Measurements from ENCODE around the gene IGF2BP3. TPM values are rescaled to one million over a fixed set of nuclear protein-coding genes. Genes with fewer than 3 reads are reported as not detected.

Gene IGF2BP3
- total RNA-seq, 3 donors from 2014 or later, result 0.59 to 3.5 TPM; not detected in 1

DNA sequence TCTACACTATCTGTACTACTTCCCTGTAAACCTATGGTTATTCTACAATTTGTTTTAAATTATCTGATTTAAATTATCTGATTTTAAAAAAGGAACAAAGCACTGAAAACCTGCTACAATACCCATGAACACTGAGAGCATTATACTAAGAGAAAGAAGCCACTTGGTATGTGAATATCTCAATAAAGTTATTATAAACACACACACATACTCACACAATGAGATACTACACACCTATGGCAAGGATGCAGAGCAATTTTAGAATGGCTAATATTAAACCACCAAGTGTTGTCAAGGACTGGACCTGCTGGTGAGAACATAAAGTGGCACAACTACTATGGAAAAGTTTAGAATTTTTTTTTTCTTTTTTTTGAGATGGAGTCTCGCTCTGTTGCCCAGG, 82.7 kb downstream of the IGF2BP3 start:
- TF ChIP-seq POLR2A (IDR thresholded peaks at IDR 0.05), result no peak
- no peak for TF ChIP-seq POLR2AphosphoS5 (IDR thresholded peaks at IDR 0.05)
- TF ChIP-seq, protein P1, sequence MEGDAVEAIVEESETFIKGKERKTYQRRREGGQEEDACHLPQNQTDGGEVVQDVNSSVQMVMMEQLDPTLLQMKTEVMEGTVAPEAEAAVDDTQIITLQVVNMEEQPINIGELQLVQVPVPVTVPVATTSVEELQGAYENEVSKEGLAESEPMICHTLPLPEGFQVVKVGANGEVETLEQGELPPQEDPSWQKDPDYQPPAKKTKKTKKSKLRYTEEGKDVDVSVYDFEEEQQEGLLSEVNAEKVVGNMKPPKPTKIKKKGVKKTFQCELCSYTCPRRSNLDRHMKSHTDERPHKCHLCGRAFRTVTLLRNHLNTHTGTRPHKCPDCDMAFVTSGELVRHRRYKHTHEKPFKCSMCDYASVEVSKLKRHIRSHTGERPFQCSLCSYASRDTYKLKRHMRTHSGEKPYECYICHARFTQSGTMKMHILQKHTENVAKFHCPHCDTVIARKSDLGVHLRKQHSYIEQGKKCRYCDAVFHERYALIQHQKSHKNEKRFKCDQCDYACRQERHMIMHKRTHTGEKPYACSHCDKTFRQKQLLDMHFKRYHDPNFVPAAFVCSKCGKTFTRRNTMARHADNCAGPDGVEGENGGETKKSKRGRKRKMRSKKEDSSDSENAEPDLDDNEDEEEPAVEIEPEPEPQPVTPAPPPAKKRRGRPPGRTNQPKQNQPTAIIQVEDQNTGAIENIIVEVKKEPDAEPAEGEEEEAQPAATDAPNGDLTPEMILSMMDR (IDR thresholded peaks at IDR 0.05), result no peak
- Histone ChIP-seq H3K4me1 (no peaks in the 10 kb centered on the region), H3K4me3 (no peak overlapping the region), H3K9me3 (no peaks in the 10 kb centered on the region), H3K27me3 (no peaks in the 10 kb centered on the region), H3K27ac (no peak overlapping the region), H3K36me3 (no peaks in the 10 kb centered on the region)
- intact Hi-C loops (cut with DNase I; ENCODE audit: low total_unique reads), result loop anchor here (5.0 kb wide), 1 partner anchor 480 kb away; no protein-coding TSS in a partner anchor
- no peak for DNase-seq (ENCODE audit: low spot score in 2 of 2)

DNA sequence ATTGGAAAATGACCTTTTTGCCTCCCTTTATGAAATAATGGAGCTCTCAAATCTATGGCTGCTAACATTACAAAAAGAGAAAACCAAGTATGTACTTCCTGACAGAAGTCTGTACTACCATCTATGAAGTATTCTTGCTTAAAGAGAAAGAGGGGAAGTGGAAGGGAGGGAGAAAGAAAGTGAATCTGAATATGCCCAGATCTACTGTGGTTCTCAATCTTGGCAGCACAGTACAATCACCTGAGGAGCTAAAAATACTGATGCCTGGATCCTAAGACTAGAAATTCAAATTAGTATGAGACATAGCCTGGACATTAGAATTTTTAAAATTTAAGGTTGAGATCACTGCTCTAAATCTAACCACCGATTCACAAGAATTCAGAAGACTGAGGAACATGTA, 85.2 kb downstream of the IGF2BP3 start:
- no peak for DNase-seq (ENCODE audit: low spot score in 2 of 2)
- Histone ChIP-seq H3K36me3 (no peaks in the 10 kb centered on the region), H3K4me3 (no peak overlapping the region), H3K9me3 (no peaks in the 10 kb centered on the region), H3K27me3 (peaks cover 0 to 8% of the 10 kb centered on the region in 2 donors), H3K4me1 (no peaks in the 10 kb centered on the region), H3K27ac (no peak overlapping the region)
- TF ChIP-seq POLR2A (IDR thresholded peaks at IDR 0.05) (no peak), POLR2AphosphoS5 (IDR thresholded peaks at IDR 0.05) (no peak)
- TF ChIP-seq, protein P1 (IDR thresholded peaks at IDR 0.05), result no peak
- intact Hi-C loops (cut with DNase I; ENCODE audit: low total_unique reads), result loop anchor here (5.0 kb wide), 1 partner anchor 478 kb away; no protein-coding TSS in a partner anchor

DNA sequence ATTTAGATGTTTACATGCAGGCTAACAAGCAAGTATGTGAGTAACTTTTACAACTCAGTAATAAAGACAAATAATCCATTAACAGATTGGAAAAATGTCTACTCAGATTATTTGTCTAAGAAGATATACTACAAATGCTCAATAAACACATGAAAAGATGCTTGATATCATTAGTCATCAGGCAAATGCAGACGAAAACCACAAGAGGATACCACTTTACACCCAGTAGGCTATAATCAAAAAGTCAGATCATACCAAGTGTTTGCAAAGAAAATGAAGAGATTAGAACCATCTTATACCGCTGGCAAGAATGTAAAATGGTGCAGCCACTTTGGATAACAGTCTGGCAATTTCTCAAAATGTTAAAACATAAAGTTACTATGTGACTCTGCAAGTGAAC, 87.1 kb downstream of the IGF2BP3 start:
- TF ChIP-seq POLR2AphosphoS5 (IDR thresholded peaks at IDR 0.05), result no peak
- TF ChIP-seq, protein P1 (IDR thresholded peaks at IDR 0.05), result no peak
- TF ChIP-seq POLR2A (IDR thresholded peaks at IDR 0.05), result no peak
- DNase-seq (ENCODE audit: low spot score in 2 of 2), result no peak
- intact Hi-C loops (cut with DNase I; ENCODE audit: low total_unique reads), result no loop called here
- Histone ChIP-seq H3K27ac (no peak overlapping the region), H3K9me3 (no peaks in the 10 kb centered on the region), H3K36me3 (no peaks in the 10 kb centered on the region), H3K4me3 (no peak overlapping the region), H3K4me1 (no peaks in the 10 kb centered on the region), H3K27me3 (peaks cover 0 to 16% of the 10 kb centered on the region in 2 donors)

DNA sequence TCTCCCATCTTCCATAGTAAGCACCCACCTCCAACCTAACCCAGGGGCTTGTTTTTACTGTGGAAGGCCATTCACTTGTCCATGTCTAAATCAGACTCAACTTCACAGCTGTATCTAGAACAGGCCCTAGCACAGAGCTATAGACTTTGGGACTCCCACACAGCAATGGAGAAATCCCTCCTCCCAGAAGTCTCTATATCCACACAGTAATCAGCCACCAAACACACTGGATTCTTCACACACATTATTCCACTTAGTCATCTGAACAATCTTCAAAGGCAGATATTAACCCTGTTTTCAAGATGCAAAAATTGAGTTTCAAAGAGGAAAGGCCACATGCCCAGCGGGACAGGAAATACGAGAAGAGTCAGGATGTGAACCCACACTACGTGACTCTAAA, 89.3 kb downstream of the IGF2BP3 start:
- Histone ChIP-seq H3K9me3 (no peaks in the 10 kb centered on the region), H3K27me3 (peaks cover 0 to 16% of the 10 kb centered on the region in 2 donors), H3K4me1 (no peaks in the 10 kb centered on the region), H3K4me3 (no peak overlapping the region), H3K27ac (no peak overlapping the region), H3K36me3 (no peaks in the 10 kb centered on the region)
- intact Hi-C loops (cut with DNase I; ENCODE audit: low total_unique reads), result no loop called here
- TF ChIP-seq POLR2A (IDR thresholded peaks at IDR 0.05), result no peak
- TF ChIP-seq, protein P1 (IDR thresholded peaks at IDR 0.05), result no peak
- no peak for DNase-seq (ENCODE audit: low spot score in 2 of 2)

DNA sequence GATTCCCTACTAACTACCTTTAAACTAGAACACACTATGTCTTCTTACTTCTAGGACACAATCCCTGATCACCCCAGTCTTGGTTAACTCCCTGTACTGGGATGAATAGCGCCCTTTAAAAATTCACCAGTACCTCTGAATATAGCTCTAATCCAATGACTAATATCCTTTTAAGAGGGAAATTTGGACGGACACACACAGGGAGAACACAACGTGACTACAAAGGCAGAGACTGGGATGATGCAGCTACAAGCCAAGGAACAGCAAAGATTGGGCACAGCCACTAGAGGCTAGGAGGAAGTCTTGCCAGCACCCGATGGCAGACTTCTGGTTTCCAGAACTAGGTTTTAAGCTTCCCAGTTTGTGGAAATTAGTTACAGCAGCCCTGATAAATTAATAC, 89.7 kb downstream of the IGF2BP3 start:
- Histone ChIP-seq H3K27ac (no peak overlapping the region), H3K9me3 (no peaks in the 10 kb centered on the region), H3K27me3 (peaks cover 0 to 16% of the 10 kb centered on the region in 2 donors), H3K36me3 (no peaks in the 10 kb centered on the region), H3K4me1 (no peaks in the 10 kb centered on the region), H3K4me3 (no peak overlapping the region)
- intact Hi-C loops (cut with DNase I; ENCODE audit: low total_unique reads), result no loop called here
- no peak for DNase-seq (ENCODE audit: low spot score in 2 of 2)
- TF ChIP-seq POLR2AphosphoS5 (IDR thresholded peaks at IDR 0.05) (no peak), POLR2A (IDR thresholded peaks at IDR 0.05) (no peak)
- TF ChIP-seq, protein P1 (IDR thresholded peaks at IDR 0.05), result no peak

Data from breast epithelium (tissue), 4 donors.